Putamen (tissue), 1 donor: ENCODE data around the gene DCAF11.

Experiments
- DNase-seq: peaks from one replicate; pipeline ENCODE4 v3.0.0-alpha.2; 2016; ENCODE audit warnings: low spot score

DCAF11 gene

DNA sequence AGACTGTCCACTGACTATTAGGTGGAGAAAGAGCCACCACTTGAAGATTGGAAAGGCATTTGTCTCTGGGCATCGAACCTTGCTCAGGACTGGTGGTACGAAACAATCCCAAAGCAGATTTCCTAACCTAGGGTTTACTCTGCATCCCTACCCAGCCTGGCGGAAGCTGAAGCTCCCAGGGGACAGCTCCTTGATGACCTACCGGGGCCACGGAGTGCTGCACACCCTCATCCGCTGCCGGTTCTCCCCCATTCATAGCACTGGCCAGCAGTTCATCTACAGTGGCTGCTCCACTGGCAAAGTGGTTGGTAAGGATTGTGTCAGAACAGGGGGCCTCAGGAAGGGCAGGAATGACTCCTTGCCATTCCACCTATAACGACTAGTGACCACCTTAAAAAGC lies 6.6 kb downstream of the DCAF11 start:
- no peak for DNase-seq

DNA sequence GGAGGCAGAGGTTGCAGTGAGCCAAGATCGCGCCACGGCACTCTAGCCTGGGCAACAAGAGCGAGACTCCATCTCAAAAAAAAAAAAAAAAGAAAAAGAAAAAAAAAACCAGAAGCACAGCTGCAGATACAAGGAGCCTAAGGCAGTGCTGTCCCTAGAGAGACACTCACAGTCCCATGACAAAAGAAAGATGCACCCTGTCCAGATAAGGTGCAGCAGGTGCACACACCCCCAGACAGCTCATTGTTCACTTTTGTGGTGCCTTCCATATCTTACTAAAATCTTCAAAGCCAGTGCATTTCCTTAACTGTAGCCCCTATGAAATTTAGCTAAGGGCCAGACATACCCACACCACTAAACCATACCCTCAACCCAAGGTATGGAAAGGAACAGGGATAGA lies 7.8 kb downstream of the DCAF11 start:
- no peak for DNase-seq

DNA sequence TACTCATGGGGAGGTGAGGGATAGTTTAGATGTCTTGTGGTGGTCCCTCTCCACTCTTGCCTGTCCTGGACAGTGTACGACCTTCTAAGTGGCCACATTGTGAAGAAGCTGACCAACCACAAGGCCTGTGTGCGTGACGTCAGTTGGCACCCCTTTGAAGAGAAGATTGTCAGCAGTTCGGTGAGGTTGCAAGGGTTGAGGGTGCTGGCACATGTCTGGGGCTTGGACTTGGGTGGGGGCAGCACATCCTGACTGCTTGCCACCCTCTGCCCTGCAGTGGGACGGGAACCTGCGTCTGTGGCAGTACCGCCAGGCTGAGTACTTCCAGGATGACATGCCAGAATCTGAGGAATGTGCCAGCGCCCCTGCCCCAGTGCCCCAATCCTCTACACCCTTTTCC lies 8.3 kb downstream of the DCAF11 start:
- DNase-seq: no peak

DNA sequence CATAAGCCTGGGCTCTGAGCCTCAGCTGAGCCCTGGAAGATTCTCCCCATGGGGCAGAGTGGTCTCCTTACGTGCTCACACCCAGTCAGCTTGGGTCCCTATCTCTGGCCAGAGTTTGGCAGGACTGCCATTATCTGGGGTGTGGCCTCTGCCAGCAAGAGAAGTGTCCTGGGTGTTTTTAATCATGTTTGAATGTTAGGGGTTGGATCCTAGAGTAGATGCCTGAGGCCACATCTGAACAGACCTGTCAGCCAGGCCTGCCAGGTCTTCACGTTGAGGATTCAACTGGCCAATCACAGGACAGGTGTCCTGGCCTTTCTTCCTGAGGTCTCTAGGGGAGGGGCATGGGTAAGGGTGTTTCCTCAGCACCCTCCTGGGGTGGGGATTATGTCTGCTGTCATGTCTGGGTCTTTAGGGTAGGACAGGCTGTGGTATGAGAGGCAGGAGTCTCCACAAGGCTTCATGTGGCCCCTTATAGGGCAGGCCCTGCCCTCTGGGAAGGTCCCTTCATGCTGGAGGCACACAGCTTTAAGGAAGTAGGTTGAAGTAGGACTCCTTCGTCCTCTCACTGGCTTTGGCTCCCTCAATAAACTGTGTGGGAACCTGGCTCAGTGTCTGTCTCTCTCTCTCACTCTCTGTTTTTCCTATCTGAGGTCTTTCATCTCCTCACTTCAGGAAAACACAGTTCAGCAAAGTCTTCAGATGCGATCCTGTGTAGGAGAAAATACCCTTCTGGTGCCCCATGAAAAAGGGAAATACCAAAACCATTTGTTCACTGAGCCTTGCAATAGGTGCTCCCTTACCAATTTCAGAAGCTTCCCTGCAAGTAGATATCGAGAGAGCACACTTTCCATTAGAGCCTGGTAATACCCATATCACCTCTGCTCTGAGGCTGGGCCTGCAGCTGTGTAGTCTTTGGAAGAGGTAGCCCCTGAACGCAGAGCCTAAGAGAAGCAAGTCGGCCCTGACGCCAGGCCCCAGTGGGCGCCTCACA lies 9.1 kb downstream of the DCAF11 start:
- no peak for DNase-seq

DNA sequence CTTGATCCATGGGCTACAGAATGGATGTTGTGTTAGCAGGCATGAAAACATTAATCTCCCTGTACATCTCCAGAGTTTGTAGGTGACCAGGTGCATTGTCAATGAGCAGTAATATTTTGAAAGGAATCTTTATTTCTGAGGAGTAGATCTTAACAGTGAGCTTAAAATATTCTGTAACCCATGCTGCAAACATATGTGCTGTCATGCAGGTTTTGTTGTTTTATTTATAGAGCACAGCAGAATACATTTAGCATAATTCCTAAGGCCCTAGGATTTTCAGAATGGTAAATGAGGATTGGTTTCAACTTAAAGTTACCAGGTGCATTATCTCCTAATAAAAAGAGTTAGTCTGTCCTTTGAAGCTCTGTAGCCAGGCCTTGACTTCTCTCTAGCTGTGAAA lies 12.4 kb downstream of the DCAF11 start:
- no peak for DNase-seq

DNA sequence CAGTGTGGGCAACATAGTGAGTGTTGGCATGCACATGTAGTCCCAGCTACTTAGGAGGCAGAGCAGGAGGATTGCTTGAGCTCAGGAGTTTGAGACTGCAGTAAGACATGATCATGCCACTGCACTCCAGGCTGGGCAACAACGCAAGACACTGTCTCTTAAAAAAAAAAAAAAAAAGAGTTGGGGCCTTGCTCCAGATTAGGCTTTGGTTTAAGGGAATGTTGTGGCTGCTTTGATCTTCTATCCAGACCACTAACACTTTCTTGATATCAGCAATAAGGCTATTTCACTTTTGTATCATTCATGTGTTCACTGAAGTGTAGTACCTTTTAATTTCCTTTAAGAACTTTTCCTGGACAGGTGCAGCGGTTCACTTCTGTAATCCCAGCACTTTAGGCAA lies 13.1 kb downstream of the DCAF11 start:
- DNase-seq: no peak

DNA sequence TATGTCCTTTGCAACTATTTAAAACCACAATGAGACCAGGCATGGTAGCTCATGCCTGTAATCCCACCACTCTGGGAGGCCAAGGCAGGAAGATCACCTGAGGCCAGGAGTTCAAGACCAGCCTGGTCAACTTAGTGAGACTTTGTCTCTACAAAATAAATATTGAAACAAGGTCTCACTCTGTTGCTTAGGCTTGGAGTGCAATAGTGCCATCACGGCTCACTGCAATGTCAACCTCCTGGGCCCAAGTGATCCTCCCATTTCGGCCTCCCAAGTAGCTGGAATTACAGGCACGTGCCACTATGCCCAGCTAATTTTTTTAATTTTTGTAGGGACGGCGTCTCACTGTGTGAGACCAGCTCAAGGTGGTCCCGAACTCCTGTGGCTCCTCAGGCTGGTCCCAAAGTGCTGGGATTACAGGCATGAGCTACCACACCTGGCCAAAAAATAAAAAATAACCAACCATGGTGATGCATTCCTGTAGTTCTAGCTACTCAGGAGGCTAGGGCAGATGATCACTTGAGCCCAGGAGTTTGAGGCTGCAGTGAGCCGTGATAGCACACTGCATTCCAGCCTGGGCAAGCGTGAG lies 14.9 kb downstream of the DCAF11 start:
- DNase-seq: no peak

DNA sequence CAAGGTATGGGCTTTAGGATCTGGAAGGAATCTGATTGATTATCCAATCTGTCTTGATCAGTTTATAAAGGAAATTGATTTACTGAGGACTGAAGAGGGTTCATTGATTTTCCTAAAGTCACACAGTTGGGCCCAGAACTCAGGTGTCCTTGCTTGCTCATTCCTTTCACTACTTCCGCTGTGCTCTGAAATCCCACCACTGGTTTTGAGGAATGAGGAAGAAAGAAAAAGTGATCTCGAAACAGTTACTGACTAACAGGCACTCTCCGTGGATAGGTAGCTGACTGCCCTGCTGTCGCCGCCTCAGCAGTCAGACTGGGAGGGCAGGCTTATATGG lies 15.8 kb downstream of the DCAF11 start, which contains the start of gene FITM1:
Gene FITM1 (plus strand): TSS at position 280 of the 337 bp plus-strand sequence. CDS start 905 bp downstream, outside the sequence.
- no peak for DNase-seq

DNA sequence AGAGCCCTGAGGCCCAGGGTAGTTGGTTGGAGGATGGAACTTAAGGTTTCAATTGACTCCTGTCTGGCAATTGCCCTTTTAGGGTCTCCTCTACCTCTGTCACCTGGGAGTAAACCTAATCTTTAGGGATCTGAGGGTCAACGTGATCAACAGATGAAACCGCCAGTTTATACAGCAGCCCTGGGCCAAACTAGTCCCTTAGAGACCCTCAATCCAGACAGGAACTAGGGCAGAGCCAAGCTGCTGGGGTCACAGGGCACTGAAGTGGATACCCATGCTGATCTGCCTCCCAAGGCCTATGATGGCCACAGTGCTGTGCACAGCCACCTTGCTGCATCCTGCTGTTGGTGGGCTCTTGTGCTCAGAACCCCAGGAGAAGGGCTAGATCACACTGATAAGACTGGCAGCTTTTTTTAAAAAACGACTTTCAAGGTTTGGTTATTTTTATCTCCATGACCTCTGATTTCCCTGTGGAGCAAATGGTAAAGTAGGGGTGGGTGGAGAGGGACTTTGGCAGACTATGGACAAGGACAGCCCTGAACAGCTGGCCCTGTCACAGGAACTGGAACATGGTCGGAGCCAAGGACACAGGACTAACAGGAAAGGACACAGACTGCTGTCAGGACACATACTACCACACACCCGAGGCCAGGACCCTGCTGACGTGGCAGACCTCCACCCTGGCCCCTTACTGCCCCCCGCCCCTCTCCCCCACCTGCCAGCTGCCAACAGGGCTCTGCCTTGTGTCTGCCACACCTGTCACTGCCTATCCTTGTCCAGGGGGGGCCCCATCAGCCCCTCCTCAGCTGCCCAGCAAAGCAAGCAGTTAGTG lies 16.4 kb downstream of the DCAF11 start:
- DNase-seq: no peak

DNA sequence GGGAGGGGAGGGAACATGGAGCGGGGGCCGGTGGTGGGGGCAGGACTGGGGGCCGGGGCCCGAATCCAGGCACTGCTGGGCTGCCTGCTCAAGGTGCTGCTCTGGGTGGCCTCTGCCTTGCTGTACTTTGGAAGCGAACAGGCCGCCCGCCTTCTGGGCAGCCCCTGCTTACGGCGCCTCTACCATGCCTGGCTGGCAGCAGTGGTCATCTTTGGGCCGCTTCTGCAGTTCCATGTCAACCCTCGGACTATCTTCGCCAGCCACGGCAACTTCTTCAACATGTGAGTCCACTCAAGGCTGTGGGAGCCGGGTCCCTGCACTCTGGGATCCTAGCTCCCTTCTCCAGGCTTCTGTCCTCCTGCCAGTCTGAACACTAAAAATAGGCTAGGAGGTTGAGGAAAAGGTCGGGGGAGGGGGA lies 17.0 kb downstream of the DCAF11 start:
- no peak for DNase-seq

DNA sequence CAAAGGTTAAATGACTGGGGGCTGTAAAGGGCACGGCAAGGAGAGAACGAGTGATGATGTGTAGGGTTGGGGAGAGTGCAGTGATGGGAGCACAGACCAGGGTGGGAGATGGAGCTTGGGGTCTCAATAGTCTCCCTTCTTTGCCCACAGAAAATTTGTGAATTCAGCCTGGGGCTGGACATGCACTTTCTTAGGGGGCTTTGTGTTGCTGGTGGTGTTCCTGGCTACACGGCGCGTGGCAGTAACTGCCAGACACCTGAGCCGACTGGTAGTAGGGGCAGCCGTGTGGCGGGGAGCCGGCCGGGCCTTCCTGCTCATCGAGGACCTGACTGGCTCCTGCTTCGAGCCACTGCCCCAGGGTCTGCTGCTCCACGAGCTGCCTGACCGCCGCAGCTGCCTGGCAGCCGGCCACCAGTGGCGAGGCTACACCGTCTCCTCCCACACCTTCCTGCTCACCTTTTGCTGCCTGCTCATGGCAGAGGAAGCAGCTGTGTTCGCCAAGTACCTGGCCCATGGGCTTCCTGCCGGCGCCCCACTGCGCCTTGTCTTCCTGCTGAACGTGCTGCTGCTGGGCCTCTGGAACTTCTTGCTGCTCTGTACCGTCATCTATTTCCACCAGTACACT lies 17.6 kb downstream of the DCAF11 start:
- DNase-seq: no peak

DNA sequence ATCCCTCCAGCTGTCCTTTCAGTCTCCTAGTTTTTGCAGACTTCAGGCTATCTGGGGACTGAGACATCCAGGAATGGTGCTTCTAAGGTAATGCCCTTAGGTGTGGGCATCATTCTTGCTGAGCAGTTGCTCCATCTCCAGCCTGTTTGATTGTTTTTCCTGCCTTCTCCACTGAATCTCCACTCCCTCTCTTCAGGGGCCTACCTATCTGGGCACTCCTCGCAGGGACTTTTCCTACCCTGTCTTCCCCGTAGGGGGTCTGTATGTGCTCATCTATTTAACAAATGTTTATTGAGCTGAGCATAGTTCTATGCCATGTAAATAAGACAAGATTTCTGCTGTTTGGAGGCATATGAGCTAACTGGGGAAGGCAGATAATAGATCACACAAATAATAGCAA lies 18.4 kb downstream of the DCAF11 start:
- no peak for DNase-seq

DNA sequence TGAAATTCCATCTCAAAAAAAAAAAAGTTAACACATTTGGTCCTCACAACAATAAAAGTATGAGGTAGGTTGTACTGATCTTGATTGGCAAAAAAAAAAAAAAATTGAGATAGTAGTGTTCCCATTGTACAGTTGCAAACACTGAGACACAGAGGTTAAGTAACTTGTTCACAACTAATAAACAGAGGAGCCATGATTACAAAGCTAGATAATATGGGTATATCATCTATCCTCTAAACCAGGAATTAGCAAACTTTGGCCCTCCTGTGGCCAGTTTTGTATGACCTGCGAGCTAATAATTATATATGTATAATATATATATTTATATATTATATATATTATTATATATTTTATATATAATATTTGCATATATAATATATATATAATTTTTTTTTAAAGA lies 19.2 kb downstream of the DCAF11 start:
- no peak for DNase-seq

DNA sequence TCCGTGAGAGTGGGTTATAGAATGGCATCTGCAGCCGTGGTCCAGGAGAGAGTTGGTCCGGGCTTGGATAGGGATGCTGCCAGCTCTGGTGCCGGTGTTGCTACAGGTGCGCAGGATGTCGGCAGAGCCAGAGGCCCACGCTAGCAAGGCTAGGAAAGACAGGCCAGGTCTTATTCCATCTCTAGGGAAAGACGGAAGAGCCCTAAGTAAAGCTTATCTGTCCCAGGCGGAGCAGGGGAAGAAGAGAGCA lies 20.9 kb downstream of the DCAF11 start:
- DNase-seq: no peak

DNA sequence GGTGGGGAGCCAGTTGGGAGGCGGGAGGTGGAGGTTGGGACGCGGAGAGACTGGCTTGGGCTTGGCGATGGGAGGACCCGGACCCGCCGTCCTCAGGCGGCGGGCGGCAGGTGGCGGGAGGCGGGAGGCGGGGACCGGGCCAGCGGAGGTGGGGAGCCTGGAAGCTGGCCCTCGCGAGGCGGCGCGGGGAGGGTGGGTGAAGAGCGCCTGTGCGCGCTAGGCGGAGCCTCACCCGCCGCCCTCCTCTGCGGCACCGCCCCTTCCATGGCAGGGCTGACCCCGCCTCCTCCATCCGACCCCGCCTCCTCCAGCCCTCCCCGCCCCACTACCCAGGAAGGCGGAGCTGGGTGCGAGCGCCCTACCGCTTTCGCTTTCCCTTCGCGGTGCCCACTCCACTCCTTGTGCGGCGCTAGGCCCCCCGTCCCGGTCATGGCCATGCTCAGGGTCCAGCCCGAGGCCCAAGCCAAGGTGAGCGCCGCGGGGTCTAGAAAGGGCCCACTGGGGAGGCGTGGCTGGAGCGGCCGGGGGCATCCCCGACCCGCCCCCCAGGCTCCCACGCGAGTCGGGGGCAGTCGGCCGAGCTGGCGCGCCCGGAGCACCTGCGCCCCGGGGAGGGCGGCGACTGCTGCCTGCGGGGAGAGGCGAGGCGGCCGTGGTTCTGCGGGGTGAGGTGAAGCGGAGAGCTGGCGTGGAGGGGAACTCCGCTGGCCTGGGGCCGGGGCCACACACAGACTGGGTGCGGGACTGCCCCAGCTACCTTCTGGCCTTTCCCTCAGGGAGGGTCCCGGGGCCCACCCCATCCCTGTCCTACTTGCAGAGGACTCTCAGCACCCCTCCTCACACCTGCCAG lies 21.5 kb downstream of the DCAF11 start, which contains the start of gene PSME1:
Gene PSME1 (plus strand): TSS at position 361 of the 850 bp plus-strand sequence. CDS start 69 bp downstream, at position 430.
- peak; percentile 91 for DNase-seq

DNA sequence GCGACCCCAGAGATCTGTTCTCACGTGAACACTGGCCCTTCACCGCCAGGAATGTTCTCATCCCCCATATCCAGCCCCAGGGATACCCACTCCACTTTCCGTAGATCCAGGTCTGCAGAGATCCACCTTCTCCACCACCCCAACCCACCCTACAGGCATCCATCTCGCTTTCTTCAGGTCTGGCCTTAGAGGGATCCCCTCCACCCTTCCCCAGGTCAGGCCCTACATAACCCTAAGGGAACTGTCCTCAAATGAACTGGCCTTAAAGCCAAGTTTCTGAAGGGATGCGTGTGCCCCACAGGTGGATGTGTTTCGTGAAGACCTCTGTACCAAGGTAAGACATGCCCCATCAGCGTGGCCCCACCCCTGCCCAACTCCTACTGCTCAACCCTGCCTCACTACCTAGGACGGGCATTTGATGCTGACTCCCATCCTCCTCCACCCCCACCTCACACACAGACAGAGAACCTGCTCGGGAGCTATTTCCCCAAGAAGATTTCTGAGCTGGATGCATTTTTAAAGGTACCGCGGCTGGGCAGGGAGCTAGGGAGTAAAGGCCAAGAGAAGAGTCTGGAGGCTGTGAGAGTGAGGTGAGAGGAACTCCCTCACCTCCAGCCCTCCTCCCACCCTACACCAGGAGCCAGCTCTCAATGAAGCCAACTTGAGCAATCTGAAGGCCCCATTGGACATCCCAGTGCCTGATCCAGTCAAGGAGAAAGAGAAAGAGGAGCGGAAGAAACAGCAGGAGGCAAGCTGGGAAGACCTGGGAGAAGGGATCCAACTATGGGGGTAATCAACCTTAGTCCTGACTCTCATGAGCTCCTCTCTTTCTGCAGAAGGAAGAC lies 22.3 kb downstream of the DCAF11 start:
- no peak for DNase-seq

DNA sequence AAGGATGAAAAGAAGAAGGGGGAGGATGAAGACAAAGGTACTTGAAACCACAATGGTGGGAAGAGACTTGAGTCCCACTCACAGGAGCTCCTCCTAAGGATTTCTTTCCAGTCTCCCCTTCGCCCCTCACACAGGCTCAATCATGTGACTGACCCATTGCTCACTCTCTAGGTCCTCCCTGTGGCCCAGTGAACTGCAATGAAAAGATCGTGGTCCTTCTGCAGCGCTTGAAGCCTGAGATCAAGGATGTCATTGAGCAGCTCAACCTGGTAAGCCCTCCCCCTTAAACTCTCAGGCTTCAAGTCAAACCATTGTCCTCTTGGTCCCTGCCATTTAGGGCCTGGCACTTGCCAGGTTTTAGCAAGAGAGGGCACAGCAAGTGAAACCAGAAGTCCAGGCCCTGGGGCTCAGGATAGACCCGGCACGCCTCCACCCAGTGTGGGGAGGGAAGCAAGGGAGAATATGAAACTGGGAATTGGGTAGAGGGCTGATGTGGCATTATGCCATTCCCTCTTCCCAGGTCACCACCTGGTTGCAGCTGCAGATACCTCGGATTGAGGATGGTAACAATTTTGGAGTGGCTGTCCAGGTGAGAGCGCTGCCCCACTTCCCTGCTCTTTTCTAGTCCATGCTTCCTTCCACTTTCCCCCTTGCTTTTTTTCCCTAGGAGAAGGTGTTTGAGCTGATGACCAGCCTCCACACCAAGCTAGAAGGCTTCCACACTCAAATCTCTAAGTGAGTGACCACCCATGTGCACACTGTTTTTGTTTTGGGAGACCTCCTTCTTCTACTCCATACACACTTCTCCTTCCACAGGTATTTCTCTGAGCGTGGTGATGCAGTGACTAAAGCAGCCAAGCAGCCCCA lies 23.2 kb downstream of the DCAF11 start:
- DNase-seq: no peak

DNA sequence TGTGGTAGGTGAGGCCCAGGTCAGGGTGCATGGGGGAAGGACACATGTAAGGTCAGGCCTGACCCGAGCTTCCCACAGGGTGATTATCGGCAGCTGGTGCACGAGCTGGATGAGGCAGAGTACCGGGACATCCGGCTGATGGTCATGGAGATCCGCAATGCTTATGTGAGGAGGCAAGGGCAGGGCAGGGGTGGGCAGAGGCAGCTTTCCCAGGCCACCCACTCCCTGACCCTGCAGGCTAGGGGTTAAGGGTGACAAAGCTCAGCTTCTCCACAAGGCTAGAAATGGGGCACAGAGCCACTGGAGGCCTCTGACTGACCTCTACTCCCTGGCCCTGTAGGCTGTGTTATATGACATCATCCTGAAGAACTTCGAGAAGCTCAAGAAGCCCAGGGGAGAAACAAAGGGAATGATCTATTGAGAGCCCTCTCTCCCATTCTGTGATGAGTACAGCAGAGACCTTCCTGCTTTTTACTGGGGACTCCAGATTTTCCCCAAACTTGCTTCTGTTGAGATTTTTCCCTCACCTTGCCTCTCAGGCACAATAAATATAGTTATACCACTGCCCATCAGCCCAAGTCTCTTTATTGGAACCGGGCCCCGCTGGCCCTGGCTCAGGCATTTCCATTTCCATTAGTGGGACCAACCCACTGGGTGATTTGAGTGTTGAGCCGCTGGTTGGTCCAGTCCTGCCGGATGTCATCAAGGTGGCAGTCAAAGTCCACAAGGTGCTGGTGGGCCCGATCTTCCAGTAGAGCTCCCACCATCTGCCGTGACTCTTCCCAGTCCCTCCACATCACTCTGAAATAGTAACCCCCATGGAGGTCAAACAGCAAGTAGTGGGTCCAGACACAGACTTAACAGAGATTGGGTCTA lies 24.1 kb downstream of the DCAF11 start:
- DNase-seq: no peak
